GM23248 (cell line): ENCODE measurements around the gene GDAP1L1. TPM values are rescaled to one million over a fixed set of nuclear protein-coding genes. Genes with fewer than 3 reads are reported as not detected.
A peak's percentile ranks its signal among the peaks of the same experiment; 100 is the strongest.
"Not testable (repeated sequence)": the region's sequence is repeated elsewhere in the genome, so short reads cannot be mapped to it uniquely, and the experiment has no call there.

ENCODE experiments used
- DNase-seq: peaks from one replicate; pipeline ENCODE4 v3.0.0-alpha.2; 2015
- H2AFZ ChIP-seq: fragments of 200-600 bp; sonication (generic); 2 replicates; pipeline ENCODE4 v1.6.1; 2016; ENCODE audit warnings: antibody characterized with exemption
- H3F3A ChIP-seq: fragments of 200-600 bp; sonication (generic); 2 replicates; pipeline ENCODE4 v1.6.1; 2016; ENCODE audit warnings: mild to moderate bottlenecking, antibody characterized with exemption, mixed run types; ENCODE audit not compliant: insufficient read depth
- H3K27ac ChIP-seq: fragments of 200-600 bp; sonication (generic); 2 replicates; pipeline ENCODE4 v1.5.1; 2016; ENCODE audit warnings: mild to moderate bottlenecking
- H3K27me3 ChIP-seq: fragments of 200-600 bp; sonication (generic); replicated peaks from 2 replicates; pipeline ENCODE4 v1.6.1; 2016; ENCODE audit warnings: mild to moderate bottlenecking; ENCODE audit not compliant: insufficient read depth
- H3K36me3 ChIP-seq: fragments of 200-600 bp; sonication (generic); 2 replicates; pipeline ENCODE4 v1.6.1; 2016; ENCODE audit warnings: low read depth, mild to moderate bottlenecking
- H3K4me1 ChIP-seq: fragments of 200-600 bp; sonication (generic); 2 replicates; pipeline ENCODE4 v1.6.1; 2016; ENCODE audit warnings: mild to moderate bottlenecking; ENCODE audit not compliant: insufficient read depth
- H3K4me2 ChIP-seq: fragments of 200-600 bp; sonication (generic); one replicate; pipeline ENCODE4 v1.6.1; 2016; ENCODE audit warnings: mild to moderate bottlenecking; ENCODE audit not compliant: unreplicated experiment
- H3K4me3 ChIP-seq: fragments of 200-600 bp; sonication (generic); 2 replicates; pipeline ENCODE4 v1.5.1; 2016; ENCODE audit warnings: mild to moderate bottlenecking
- H3K79me2 ChIP-seq: fragments of 200-600 bp; sonication (generic); 2 replicates; pipeline ENCODE4 v1.6.1; 2016; ENCODE audit warnings: mild to moderate bottlenecking; ENCODE audit not compliant: insufficient read depth
- H3K9ac ChIP-seq: fragments of 200-600 bp; sonication (generic); 2 replicates; pipeline ENCODE4 v1.6.1; 2016; ENCODE audit warnings: mild to moderate bottlenecking
- H3K9me2 ChIP-seq: fragments of 200-600 bp; sonication (generic); 2 replicates; pipeline ENCODE4 v1.6.1; 2016; ENCODE audit warnings: mixed run types, mild to moderate bottlenecking, moderate library complexity; ENCODE audit not compliant: insufficient read depth
- H3K9me3 ChIP-seq: fragments of 200-600 bp; sonication (generic); one replicate; pipeline ENCODE4 v1.6.1; 2017; ENCODE audit warnings: low read depth
- H4K20me1 ChIP-seq: fragments of 200-600 bp; sonication (generic); 2 replicates; pipeline ENCODE4 v1.6.0; 2016; ENCODE audit not compliant: insufficient read depth
- EZH2 ChIP-seq: fragments of 200-600 bp; sonication (generic); IDR thresholded peaks from 2 replicates; pipeline ENCODE4 v1.6.1; 2018; ENCODE audit warnings: antibody characterized with exemption, mild to moderate bottlenecking; ENCODE audit not compliant: insufficient read depth, poor library complexity, severe bottlenecking
- EZH2phosphoT487 ChIP-seq: fragments of 200-600 bp; sonication (generic); IDR thresholded peaks from 2 replicates; pipeline ENCODE4 v1.6.1; 2018; ENCODE audit warnings: antibody characterized with exemption, moderate library complexity, mild to moderate bottlenecking, low read depth; ENCODE audit not compliant: insufficient read depth
- WGBS, 2 experiments: methylation state at CpG; one replicate each; pipeline ENCODE4 v1.1.6; 2015 to 2017; ENCODE audit warnings: low lambda C conversion rate in 2 of 2, low coverage in 1 of 2; ENCODE audit errors: missing lambda C conversion rate in 2 of 2; 5-methylcytosine and 5-hydroxymethylcytosine counted together
- in situ Hi-C: fragments of 300-500 bp; cut with MboI; formaldehyde crosslinking; loops from 2 replicates; pipeline ENCODE4 v1.15.0; 2020
- polyA plus RNA-seq: library from polyadenylated mRNA; unstranded; fragments of >200 nt; fragmentation: Nextera tagmentation; extraction: Ambion mirVana; gene quantifications from 2 replicates; pipeline ENCODE4 v1.2.1, GENCODE V29; 2016
- total RNA-seq: library from RNA; depleted of rRNA; stranded (reverse); fragments of >200 nt; shearing (Covaris generic); gene quantifications from 2 replicates; pipeline ENCODE4 v1.2.3, GENCODE V29; 2014

Gene GDAP1L1
- total and polyA plus RNA-seq, 2 experiments from 2014 or later = not detected

DNA sequence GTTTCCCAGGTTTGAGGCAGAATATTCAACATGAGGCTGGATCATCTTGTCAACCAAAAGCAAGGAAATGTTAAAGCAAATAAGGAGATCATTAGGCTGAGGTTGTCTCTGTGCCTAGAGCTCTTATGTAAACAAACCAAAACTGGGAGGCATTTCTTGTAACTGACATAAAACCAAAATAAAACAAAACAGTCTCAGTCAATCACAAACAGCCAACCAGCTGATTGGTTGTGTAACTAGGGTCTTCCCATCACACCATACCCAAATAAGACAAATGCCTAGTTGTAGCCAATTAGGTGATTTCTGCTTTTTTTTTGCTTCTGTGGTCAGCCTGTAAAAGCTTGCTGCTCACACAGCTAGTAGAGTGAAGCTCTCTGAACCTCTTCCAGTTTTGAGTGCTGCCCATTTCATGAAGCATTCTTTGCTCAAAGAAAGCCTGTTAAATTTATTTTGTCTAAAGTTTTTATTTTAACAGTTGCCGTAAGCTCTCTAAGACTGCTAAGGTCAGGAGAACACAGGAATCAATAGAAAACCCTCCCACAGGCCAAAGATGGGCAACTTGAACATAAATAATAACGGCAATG is 72.8 kb downstream of the GDAP1L1 start:
- no peak overlapping the region for H3K4me2 ChIP-seq
- no peaks in the 10 kb centered on the region for H3K9me3 ChIP-seq
- H3K36me3 ChIP-seq = no peaks in the 10 kb centered on the region
- TF ChIP-seq EZH2 = no peak
- no peak for TF ChIP-seq EZH2phosphoT487
- in situ Hi-C loops = loop anchor here (10.0 kb wide), 1 partner anchor 205 kb away; no protein-coding TSS in a partner anchor
- no peak overlapping the region for H3K4me3 ChIP-seq
- H3K4me1 ChIP-seq = no peaks in the 10 kb centered on the region
- WGBS, 2 experiments = 49 to 50% methylated on average over 2 of the region's 2 CpGs
- no peaks in the 10 kb centered on the region for H4K20me1 ChIP-seq
- no peak overlapping the region for H2AFZ ChIP-seq
- H3K27me3 ChIP-seq = peaks cover 8% of the 10 kb centered on the region; the same call in 1 of the 2 replicates
- no peak overlapping the region for H3K9ac ChIP-seq
- no peaks in the 10 kb centered on the region for H3K9me2 ChIP-seq
- no peaks in the 10 kb centered on the region for H3K79me2 ChIP-seq
- DNase-seq = no peak
- H3F3A ChIP-seq = no peaks in the 10 kb centered on the region
- H3K27ac ChIP-seq = no peak overlapping the region

DNA sequence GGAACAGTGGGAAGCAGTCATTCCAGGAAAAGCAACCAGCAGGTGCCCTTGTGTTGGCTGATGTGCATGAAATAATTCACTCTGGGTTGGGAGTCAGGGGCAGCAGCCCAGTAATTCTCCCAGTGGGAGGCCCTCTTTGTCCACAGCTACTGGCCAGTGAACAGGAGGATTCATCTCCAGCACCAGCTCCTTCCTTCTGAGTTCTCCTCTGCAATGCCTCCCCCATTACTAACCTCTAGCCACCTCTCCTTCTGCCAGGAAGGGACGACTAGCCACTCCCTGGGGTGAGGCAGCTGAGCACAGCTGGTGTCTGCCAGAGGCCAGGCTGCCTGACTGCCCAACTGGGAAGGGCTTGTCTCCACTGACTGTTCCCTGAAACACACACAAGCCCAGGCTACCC is 77.2 kb downstream of the GDAP1L1 start:
- in situ Hi-C loops = no loop called here
- Histone ChIP-seq H3K9ac (no peak overlapping the region), H3K79me2 (no peaks in the 10 kb centered on the region), H3K4me1 (no peaks in the 10 kb centered on the region), H3K9me3 (no peaks in the 10 kb centered on the region), H4K20me1 (no peaks in the 10 kb centered on the region), H3K9me2 (no peaks in the 10 kb centered on the region), H3K36me3 (no peaks in the 10 kb centered on the region), H3K27me3 (no peaks in the 10 kb centered on the region), H3K27ac (no peak overlapping the region), H2AFZ (no peak overlapping the region), H3F3A (no peaks in the 10 kb centered on the region), H3K4me2 (no peak overlapping the region), H3K4me3 (no peak overlapping the region)
- peak; percentile 18 for DNase-seq
- no peak for TF ChIP-seq EZH2phosphoT487
- TF ChIP-seq EZH2 = no peak
- 0 to 16% methylated on average over 1 of the region's 1 CpG for WGBS, 2 experiments

DNA sequence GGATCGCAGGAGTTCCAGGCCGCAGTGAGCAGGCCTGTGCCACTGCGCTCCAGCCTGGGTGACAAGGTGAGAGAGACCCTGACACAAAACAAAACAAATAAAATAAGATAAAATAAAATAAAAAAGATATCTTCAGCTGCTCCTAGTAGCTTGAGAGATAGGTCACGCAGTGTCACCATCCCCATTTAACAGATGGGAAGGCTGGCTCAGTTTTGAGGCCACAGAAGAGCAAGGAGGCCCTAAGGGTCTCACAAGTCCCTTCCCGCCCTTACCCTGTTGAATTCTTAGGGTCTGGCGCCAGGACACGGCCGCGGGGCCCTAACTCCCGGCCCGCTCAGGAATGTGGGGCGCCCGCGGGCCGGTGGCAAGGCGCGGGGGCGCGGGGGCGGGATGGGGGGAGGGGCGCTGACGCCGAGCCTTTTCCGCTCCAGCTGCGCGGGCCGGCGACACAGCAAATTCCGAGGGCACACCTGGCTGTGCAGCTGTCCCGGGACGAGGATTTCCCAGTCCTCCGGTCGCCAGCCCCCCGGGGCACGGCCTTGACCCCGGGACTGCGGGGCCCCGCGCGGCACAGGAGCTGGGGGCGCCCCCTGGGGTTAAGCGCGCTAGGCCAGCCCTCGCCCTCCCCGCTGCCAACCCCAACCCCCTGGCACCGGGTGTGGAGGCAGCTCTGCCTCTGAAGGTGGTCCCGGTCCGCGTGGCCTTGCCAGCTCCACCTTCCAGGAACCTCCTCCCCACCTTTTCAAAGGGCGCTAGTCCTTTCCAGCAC is 79.5 kb downstream of the GDAP1L1 start:
- Histone ChIP-seq H4K20me1 (no peaks in the 10 kb centered on the region), H3K4me2 (peak overlapping the region; percentile 66), H3K27me3 (no peaks in the 10 kb centered on the region), H3F3A (no peaks in the 10 kb centered on the region), H3K36me3 (no peaks in the 10 kb centered on the region), H3K4me1 (no peaks in the 10 kb centered on the region), H3K9ac (no peak overlapping the region; the same call in 1 of the 2 replicates), H2AFZ (peak overlapping the region; percentile 81), H3K79me2 (no peaks in the 10 kb centered on the region), H3K9me3 (no peaks in the 10 kb centered on the region), H3K4me3 (peak overlapping the region; percentile 61), H3K9me2 (no peaks in the 10 kb centered on the region), H3K27ac (no peak overlapping the region)
- WGBS, 2 experiments = 13 to 15% methylated on average over 27 to 45 of the region's 50 CpGs
- in situ Hi-C loops = no loop called here
- TF ChIP-seq EZH2phosphoT487 (no peak), EZH2 (no peak)
- peak; percentile 21 for DNase-seq

DNA sequence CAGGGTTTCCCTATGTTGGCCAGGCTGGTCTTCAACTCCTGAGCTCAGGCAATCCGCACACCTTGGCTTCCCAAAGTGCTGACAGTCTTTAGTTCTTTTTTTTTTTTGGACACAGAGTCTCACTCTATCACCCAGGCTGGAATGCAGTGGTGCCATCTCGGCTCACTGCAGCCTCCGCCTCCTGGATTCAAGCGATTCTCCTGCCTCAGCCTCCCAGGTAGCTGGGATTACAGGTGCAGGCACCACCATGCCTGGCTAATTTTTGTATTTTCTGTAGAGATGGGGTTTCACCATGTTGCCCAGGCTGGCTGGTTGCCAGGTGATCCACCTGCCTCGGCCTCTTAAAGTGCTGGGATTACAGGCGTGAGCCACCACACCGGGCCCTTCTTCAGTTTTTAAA is 80.6 kb downstream of the GDAP1L1 start:
- in situ Hi-C loops, H3K9ac ChIP-seq: not testable (repeated sequence)

More for the DNA sequence above, 80.6 kb downstream of the GDAP1L1 start:
- H3K27ac ChIP-seq, H3F3A ChIP-seq, H3K36me3 ChIP-seq, H3K79me2 ChIP-seq, H3K9me2 ChIP-seq, H3K4me2 ChIP-seq, H3K9me3 ChIP-seq, H3K4me1 ChIP-seq, DNase-seq, H3K27me3 ChIP-seq, H3K4me3 ChIP-seq, H4K20me1 ChIP-seq, H2AFZ ChIP-seq: not testable (repeated sequence)
- WGBS, 2 experiments = 74 to 84% methylated on average over 7 of the region's 7 CpGs
